NOMO-1 treated with dmso at 0.1 percent for 144 hours (cell line): ENCODE results near the gene SGMS2.
"Not testable (repeated sequence)": the region's sequence is repeated elsewhere in the genome, so short reads cannot be mapped to it uniquely, and the experiment has no call there.

Experiments used
- DNase-seq: peaks from one replicate; lab custom pipeline; 2025; ENCODE audit not compliant: unreplicated experiment; lab: John Stamatoyannopoulos, UW

The SGMS2 gene

GRCh38 chr4:107906458-107907100 lies 81.8 kb downstream of the SGMS2 start:
- DNase-seq = no peak

GRCh38 chr4:107908377-107908776 lies 83.6 kb downstream of the SGMS2 start:
- no peak for DNase-seq

GRCh38 chr4:107913283-107913899 lies 88.7 kb downstream of the SGMS2 start:
- DNase-seq = peak; percentile 54

GRCh38 chr4:107915220-107915619 lies 90.5 kb downstream of the SGMS2 start:
- DNase-seq = no peak

- no peak for DNase-seq
Measured at GRCh38 chr4:107916623-107917022, 91.9 kb downstream of the SGMS2 start.

- no peak for DNase-seq
Measured at GRCh38 chr4:107917500-107917899, 92.8 kb downstream of the SGMS2 start.

GRCh38 chr4:107922486-107923473 lies 98.0 kb downstream of the SGMS2 start:
- DNase-seq = no peak

- not testable (repeated sequence) for DNase-seq
Measured at GRCh38 chr4:107925713-107926112, 101.0 kb downstream of the SGMS2 start.

GRCh38 chr4:107926875-107927274 lies 102.1 kb downstream of the SGMS2 start:
- not testable (repeated sequence) for DNase-seq

- DNase-seq = peak; percentile 70
Measured at GRCh38 chr4:107930821-107931774, 106.4 kb downstream of the SGMS2 start, which contains the start of gene CYP2U1. TSS of gene CYP2U1 (plus strand) at chr4:107931549. CDS start at chr4:107931644, 95 bp downstream.

- DNase-seq = no peak
Measured at GRCh38 chr4:107931775-107932321, 107.1 kb downstream of the SGMS2 start.

GRCh38 chr4:107935246-107935645 lies 110.5 kb downstream of the SGMS2 start:
- no peak for DNase-seq

GRCh38 chr4:107937040-107937439 lies 112.3 kb downstream of the SGMS2 start:
- DNase-seq = peak; percentile 4

- DNase-seq = no peak
Measured at GRCh38 chr4:107939307-107939706, 114.6 kb downstream of the SGMS2 start.

GRCh38 chr4:107945809-107946208 lies 121.1 kb downstream of the SGMS2 start:
- no peak for DNase-seq

- no peak for DNase-seq
Measured at GRCh38 chr4:107950746-107951540, 126.2 kb downstream of the SGMS2 start.

GRCh38 chr4:107951551-107951950 lies 126.8 kb downstream of the SGMS2 start:
- no peak for DNase-seq

- DNase-seq = no peak
Measured at GRCh38 chr4:107956011-107956410, 131.3 kb downstream of the SGMS2 start.
